GM19043 (cell line): ENCODE measurements around the gene TPSB2.
"Not testable (repeated sequence)": the region's sequence is repeated elsewhere in the genome, so short reads cannot be mapped to it uniquely, and the experiment has no call there.

Source experiments
- ATAC-seq: cut with Tn5 transposase; IDR thresholded peaks from one replicate; pipeline ENCODE4 v1.9.1; 2021; ENCODE audit warnings: low read depth; ENCODE audit not compliant: unreplicated experiment

Gene TPSB2

DNA sequence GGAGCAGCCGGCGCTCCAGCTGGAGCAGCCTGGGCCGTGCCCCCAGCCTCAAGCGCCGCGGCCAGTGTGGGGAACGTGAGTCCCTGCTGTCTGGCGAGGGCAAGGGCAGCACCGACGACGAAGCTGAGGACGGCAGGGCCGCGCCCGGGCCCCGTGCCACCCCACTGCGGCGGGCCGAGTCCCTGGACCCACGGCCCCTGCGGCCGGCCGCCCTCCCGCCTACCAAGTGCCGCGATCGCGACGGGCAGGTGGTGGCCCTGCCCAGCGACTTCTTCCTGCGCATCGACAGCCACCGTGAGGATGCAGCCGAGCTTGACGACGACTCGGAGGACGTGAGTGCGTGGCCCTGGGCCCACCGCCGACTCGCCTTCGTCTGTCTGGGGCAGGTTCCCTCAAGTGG, 20.9 kb downstream of the TPSB2 start:
- ATAC-seq = no peak

DNA sequence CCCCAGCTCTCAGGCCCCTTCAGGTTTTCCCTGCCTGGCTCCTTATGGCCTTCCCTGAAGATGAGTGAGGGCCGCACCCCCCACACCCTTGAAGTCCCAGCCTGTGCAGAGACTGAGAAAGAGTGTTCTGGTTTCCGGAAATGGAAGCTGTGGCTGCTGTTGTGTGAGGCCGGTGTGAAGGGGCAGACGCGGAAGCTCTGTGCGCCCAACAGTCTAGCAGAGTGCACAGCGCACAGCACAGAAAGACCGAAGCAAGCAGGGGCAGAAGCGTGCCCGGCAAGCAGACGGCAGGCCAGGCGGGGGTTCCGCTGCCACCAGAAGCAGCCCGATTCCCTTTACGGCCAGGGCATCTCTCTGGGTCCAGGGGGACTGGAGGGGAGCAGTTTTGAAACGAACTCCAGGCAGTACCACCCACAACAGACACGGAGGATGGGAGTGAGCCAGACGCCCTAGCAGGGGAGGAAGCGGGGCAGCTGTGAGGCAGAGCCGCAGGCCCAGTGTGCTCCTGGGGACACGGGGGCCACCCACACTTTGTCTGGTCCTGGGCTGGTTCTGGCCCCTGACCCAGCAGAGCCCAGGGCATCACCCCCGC, 21.6 kb downstream of the TPSB2 start:
- ATAC-seq = no peak

DNA sequence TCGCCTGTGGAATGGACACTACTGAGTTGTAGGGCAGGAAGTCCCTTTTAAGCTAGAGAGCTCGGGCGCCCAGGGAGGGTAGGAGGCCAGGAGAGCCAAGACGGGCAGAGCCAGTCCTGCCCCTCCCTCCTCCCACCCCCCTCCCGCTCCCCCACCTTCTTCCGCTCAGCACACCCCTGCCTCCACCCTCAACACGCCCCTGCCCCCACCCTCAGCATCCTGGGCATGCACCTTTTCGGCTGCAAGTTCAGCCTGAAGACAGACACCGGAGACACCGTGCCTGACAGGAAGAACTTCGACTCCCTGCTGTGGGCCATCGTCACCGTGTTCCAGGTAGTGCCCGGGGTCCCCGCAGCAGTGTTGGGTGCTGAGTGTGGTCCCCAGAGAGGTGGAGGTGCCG, 23.2 kb downstream of the TPSB2 start:
- no peak for ATAC-seq

DNA sequence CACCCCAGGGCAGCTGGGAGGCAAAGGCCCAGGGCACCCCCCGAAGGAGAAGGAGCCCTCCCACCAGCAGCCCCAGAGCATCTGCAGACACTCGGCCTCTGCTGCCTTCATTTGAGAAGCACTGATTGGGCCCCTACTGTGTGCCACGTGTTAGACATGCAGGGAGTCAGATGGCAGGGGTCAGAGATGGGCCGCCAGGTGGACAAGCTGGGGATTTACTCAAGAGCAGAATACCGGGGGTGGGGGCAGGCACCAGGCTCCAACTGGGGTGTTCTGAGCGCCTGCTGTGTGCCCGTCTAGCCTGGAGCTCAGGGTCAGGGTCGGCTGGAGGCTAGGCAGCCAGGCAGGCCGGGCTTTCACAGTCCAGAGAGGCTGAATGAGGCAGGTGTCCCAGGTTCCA, 23.7 kb downstream of the TPSB2 start:
- no peak for ATAC-seq

DNA sequence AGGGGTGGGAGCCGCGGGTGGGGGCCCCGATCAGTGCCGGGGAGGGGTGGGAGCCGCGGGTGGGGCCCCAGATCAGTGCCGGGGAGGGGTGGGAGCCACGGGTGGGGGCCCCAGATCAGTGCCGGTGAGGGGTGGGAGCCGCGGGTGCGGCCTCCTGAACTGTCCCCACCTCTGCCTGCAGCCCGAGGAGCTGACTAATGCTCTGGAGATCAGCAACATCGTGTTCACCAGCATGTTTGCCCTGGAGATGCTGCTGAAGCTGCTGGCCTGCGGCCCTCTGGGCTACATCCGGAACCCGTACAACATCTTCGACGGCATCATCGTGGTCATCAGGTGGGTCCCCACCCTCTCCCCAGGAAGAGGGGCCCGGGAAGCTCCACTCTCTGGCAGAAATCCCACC, 25.1 kb downstream of the TPSB2 start:
- ATAC-seq = no peak

DNA sequence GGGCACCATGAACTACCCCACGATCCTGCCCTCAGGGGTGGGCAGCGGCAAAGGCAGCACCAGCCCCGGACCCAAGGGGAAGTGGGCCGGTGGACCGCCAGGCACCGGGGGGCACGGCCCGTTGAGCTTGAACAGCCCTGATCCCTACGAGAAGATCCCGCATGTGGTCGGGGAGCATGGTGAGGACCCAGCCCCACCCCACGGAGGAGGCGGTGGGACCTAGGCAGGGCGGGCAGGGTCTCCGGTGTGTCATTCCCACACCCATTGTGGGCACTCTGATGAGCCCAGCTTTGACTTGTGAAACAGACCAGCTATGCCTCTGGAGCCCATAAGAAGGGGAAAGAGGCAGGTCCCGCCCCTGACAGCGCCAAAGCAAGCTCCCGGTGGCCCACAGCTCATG, 27.7 kb downstream of the TPSB2 start:
- ATAC-seq = no peak

DNA sequence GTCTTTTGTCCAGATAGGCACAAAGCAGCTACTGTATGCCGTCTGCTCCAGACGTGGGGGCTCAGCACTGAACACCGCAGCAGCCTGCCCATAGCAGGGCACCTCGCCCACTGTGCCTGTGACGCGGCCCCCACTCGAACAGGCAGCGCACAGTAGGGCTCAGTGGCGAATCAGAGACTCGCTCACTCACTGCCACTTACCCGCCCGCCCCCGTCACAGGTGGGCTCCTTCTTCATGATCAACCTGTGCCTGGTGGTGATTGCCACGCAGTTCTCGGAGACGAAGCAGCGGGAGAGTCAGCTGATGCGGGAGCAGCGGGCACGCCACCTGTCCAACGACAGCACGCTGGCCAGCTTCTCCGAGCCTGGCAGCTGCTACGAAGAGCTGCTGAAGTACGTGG, 28.5 kb downstream of the TPSB2 start:
- no peak for ATAC-seq

DNA sequence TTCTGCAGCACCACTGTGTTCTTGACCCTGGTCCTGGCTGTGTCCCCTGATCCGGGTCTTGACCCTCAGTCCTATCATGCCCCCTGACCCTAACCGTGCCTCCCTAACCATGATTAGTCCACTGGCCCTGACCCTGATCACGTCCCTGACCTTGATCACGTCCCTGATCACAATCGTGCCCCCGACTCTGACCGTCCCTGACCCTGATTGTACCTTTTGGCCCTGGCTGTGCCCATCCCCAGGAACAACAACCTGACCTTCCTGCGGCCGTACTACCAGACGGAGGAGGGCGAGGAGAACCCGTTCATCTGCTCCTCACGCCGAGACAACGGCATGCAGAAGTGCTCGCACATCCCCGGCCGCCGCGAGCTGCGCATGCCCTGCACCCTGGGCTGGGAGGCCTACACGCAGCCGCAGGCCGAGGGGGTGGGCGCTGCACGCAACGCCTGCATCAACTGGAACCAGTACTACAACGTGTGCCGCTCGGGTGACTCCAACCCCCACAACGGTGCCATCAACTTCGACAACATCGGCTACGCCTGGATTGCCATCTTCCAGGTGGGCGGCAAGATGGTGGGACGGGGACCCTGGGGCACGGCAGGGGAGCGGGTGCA, 29.9 kb downstream of the TPSB2 start:
- no peak for ATAC-seq

DNA sequence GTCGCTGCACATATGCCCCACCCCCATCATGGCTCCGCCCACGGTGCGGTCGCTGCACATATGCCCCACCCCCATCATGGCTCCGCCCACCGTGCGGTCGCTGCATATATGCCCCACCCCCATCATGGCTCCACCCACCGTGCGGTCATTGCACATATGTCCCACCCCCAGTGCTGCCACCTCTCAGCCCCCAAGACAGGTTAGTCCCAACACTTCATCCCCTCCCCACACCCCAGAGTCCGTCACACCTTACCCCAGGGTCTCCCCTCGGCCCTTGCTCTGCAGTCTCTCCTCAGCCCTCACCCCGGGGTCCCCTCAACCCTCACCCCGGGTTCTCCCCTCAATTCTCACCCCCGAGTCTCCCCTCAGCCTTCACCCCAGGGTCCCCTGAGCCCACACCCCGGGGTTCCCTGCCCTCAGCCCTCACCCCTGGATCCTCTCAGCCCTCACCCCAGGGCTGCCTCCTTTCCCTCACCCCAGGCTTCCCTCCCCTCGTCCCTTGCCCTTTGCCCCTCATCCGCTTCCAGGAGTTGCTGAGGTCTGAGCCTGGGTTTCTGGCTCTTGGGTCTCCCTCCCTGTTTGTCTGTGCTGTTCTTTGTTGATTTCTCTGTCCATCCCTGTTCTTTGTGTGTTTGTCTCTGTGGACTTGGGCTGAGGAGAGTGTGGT, 30.5 kb downstream of the TPSB2 start:
- no peak for ATAC-seq

DNA sequence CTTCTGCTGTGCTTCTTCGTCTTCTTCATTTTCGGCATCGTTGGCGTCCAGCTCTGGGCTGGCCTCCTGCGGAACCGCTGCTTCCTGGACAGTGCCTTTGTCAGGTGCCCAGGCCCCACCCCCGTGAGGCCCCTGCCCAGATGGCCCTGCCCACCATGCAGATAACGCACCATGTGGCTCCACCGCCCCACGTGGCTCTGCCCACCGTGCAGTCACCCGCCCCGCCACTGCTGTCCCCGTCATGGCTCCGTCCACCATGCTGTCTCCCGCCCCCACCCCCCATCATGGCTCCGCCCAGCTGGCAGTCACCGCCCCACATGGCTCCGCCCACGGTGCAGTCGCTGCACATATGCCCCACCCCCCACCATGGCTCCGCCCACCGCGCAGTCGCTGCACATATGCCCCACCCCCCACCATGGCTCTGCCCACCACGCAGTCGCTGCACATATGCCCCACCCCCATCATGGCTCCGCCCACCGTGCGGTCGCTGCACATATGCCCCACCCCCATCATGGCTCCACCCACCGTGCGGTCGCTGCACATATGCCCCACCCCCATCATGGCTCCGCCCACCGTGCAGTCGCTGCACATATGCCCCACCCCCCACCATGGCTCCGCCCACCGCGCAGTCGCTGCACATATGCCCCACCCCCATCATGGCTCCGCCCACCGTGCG, 31.2 kb downstream of the TPSB2 start:
- ATAC-seq = not testable (repeated sequence)

DNA sequence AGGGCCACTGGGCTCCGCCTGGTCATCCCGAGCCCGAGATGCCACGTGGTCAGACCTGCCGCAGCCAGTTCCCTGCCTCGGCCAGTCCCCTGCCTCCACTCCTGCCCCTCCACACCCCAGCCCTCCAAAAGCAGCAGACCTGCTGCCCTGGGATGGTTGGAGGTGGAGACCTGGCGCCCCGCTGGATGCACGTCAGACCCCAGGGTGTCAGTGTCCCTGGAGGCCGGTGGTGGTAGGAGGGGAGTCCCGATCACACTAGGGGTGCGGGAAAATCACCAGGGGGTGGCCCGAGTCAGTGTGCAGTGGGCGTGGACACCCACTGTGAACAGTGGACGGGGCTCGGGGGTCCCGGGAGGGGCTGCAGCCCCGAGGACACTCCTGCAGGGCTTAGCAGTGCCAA, 31.8 kb downstream of the TPSB2 start:
- ATAC-seq = no peak

DNA sequence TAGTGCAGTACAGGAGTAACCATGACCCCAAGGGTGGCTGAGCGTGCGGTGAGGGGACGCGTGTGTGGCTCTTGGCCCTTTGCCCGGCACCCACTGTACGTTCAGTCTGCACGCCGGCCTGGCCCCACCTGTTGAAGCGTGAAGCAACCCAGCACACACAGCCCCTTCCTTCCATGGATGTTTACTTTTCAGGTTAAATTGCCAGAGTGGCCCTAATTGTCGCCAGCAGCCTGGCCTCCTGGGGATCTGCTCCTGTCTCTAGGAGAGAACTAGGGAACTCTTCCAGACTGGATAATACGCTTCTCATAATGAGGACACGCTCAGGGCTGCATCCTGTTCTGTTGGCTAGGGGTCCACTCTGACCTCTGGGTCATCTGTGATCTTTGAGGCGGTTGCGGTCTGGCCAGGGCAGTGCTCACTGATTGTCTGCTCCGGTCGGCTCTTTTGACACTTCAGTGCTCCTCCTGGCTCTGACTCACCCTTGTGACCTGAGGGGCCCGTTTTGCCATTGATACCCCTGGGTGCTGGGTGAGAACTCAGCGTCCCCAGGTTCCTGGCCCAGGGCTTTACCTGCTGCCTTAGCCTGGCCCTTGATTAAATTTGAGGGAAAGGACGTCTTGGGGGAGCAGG, 32.6 kb downstream of the TPSB2 start:
- no peak for ATAC-seq

DNA sequence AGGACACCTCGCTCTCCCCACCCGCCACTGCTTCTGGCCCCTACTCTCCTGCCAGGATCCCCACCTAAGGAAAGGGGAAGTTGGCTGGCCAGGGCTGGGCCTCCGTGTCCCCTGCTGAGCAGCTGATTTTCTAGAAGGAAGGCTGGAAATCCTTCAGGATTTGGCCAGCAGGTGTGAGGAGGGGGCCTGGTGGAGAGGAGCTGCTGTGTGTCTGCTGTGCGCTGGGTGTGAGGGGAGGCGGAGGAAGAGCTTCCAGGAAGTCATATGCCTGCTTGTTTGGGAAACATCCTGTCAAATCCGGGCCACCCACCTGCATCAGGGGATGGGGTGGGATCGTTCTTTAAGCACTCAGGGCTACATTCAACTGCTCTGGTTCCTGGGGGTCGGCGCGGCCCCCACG, 33.5 kb downstream of the TPSB2 start:
- no peak for ATAC-seq

DNA sequence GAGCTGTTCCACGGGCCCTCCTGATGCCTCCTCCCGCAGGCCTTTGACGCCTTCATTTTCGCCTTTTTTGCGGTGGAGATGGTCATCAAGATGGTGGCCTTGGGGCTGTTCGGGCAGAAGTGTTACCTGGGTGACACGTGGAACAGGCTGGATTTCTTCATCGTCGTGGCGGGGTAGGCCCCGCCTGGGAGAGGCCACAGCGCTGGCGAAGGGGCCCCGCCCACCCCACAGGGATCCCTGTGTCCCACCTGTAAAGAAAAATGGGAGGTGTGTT, 34.7 kb downstream of the TPSB2 start:
- ATAC-seq = no peak

DNA sequence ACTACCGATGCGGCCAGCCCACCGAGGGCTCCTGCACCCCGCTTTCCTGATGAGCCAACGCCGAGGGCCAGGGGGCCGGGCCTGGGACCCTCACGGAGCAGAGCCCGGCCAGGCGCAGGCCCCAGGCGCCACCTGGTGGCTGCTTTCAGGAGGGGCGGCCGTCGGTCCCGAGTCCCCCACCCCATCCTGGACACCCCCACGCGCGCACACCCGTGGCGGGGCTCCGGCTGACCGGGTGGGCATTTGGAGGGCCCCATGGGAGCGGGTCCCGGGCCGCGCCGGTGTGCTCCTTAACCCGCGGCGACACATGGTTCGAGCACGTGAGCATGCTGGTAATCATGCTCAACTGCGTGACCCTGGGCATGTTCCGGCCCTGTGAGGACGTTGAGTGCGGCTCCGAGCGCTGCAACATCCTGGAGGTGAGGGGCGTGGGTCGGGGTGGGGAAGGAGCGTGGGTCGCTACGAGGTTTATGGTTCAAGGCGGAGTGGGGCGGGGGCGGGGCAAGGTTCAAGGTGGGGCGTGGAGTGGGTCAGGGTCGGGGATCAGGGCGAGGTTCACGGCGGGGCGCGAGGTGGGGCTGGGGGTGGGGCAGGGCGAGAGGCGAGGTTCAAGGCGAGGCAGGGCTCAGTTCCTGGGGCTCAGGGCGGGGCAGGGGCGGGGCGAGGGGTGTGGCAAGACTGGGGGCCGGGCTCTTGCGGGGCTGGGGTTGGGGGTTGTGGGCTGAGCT, 35.2 kb downstream of the TPSB2 start:
- no peak for ATAC-seq

DNA sequence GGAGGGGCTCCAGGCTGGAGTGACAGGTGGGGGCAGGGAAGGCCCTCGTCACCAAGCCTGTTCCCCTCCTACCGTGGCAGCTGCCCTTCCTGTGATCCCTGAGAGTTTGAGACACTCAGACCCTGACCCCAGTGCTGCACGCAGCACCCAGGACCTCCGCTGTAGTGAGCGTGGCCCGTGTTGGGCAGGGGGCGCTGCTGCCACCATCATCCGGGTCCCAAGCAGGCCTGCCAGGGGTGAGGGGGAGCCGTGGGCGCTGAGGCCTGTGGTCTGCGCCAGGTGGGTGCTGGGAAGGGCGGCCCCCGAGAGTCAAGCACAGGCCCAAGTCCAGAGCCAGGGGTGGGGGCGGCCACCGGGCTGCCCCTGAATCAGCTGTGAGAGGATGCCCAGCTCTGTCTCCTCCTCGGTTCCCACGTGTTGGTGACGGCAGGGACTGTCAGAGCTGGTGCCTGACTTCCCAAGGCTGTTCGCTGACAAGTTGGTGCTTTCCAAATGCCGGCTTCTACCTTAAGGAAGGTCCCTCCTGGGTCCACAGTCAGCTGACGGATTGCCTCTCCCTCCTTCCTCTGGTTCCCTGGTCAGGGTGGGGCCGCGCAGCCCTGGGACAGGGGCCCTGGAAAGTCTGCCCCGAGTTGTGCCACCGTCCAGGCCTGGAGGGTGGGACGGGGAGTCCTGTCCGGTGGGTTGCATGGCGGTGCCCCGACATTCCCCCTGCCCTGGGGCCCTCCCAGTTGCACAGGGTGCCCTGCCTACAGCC, 36.0 kb downstream of the TPSB2 start:
- ATAC-seq = no peak

DNA sequence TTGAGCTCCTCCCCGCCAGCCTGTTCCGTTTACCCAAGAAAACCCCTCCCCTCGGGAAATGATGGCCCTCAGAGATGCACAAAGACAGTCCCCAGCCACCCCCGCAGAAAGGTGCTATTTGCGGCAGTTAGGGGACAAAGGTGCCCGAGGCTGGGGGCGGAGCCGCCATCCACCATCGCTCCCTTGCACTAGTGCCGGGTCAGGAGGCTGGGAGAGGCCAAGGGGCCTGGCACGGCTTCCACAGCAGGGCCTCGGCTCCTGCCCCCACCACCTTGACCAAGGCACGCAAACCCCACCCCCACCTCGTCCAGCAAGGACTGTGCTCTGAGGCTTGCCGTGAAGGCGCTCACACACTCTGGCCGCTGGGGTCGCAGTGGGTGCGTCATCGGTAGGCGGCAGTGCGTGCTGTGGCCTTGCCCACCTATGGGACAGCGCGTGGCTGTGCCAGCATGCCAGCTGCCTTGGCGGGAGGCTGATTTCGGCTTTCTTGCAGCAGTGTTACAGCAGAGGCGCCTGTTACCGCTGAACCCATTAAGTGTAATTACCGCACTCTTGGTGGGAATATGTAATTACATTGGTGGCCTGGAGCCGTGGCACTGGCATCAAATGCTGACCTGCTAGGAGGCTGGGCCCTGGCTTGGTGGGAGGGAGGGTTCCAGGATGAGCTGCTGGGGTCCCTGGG, 36.7 kb downstream of the TPSB2 start:
- ATAC-seq = no peak

DNA sequence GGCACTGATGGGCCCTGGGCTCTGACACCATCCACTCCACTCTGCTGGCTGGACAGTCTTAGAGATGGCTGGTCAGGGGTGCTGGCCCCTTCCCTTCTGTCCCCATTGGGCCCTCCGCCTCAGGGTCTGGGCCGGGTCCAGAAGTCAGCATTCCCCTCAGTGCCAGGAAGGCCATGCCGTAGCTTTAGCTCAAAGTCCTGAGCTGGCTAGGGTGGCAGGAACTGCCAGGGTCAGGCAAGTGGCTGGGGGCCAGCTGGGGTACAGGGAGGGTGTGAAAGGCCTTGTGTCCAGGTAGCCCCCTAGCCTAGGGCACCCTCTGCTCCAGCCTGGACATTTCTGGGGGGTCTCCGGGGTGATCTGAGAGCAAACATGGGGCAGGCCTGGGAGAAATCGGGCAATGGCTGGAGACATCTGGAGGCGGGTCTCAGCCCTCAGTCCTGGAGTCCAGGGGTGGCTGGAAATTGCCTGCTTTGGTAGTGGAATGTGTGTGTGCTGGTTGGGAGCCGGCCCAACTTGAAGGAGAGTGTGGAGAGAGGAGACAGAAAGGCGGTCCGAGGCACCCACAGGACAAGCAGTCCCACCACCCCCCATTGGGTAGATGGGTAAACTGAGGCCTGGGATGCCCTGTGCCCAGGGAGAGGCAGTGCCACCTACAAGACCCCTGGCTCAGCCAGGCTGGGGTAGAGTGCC, 37.5 kb downstream of the TPSB2 start:
- no peak for ATAC-seq

DNA sequence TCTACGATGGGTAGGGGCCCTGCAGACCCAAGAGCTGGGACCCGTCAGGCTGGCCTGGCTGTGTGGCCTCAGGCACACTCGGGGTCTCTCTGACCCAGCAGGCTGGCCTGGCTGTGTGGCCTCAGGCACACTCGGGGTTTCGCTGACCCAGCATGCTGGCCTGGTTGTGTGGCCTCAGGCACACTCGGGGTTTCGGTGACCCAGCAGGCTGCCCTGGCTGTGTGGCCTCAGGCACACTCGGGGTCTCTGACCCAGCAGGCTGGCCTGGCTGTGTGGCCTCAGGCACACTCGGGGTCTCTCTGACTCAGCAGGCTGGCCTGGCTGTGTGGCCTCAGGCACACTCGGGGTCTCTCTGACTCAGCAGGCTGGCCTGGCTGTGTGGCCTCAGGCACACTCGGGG, 39.2 kb downstream of the TPSB2 start:
- not testable (repeated sequence) for ATAC-seq
